ENCODE results near the gene MAST3.

MAST3 gene

GRCh38 chr19:18112989-18113478, 15.5 kb downstream of the MAST3 start:
- peak; percentile 75 for DNase-seq (ENCODE audit: low read depth)

- DNase-seq (ENCODE audit: low read depth): no peak
Observed at GRCh38 chr19:18113827-18114226, 16.2 kb downstream of the MAST3 start.

GRCh38 chr19:18114483-18114882, 16.9 kb downstream of the MAST3 start:
- no peak for DNase-seq (ENCODE audit: low read depth)

DNA sequence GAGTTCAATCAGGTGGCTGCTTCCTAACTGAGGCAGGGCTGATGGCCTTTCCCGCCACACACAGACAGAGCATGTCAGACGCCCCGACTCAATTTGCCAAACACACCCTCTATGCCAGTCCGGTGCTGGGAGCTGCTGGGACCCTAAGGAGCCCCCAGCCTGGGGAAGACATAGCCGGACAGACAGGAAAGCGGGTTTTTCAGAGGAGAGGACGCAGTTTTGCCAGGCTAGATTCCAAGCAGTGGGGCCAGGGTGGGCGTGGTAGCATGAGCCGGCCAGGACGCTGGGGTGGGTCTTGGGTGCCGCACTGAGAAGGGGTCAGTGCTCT, 19.8 kb downstream of the MAST3 start:
- no peak for DNase-seq (ENCODE audit: low read depth)

GRCh38 chr19:18117692-18118378, 20.3 kb downstream of the MAST3 start:
- peak; percentile 94 for DNase-seq (ENCODE audit: low read depth)

- no peak for DNase-seq (ENCODE audit: low read depth)
Observed at GRCh38 chr19:18118420-18119012, 20.9 kb downstream of the MAST3 start.

- DNase-seq (ENCODE audit: low read depth): no peak
Observed at GRCh38 chr19:18119013-18119716, 21.6 kb downstream of the MAST3 start.

GRCh38 chr19:18119717-18120105, 22.1 kb downstream of the MAST3 start:
- peak; percentile 37 for DNase-seq (ENCODE audit: low read depth)

- no peak for DNase-seq (ENCODE audit: low read depth)
Observed at GRCh38 chr19:18120127-18120526, 22.5 kb downstream of the MAST3 start.

DNA sequence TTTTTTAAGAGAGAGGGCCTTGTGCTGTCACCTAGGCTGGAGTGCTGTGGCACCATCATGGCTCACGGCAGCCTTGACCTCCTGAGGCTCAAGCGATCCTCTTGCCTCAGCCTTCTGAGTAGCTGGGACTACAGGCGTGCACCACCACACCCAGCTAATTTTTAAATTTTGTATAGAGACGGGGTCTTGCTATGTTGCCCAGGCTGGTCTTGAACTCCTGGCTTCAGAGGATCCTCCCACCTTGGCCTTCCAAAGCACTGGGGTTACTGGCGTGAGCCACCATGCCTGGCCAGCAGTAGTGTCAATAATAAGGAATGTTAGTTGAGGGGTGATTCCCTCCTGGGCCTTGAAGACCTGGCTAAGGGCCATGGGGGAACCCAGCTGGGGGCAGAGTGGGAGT, 23.6 kb downstream of the MAST3 start:
- DNase-seq (ENCODE audit: low read depth): no peak

- DNase-seq (ENCODE audit: low read depth): no peak
Observed at GRCh38 chr19:18122424-18122823, 24.8 kb downstream of the MAST3 start.

GRCh38 chr19:18122860-18123795, 25.6 kb downstream of the MAST3 start:
- DNase-seq (ENCODE audit: low read depth): no peak

GRCh38 chr19:18123819-18124218, 26.2 kb downstream of the MAST3 start:
- no peak for DNase-seq (ENCODE audit: low read depth)

DNA sequence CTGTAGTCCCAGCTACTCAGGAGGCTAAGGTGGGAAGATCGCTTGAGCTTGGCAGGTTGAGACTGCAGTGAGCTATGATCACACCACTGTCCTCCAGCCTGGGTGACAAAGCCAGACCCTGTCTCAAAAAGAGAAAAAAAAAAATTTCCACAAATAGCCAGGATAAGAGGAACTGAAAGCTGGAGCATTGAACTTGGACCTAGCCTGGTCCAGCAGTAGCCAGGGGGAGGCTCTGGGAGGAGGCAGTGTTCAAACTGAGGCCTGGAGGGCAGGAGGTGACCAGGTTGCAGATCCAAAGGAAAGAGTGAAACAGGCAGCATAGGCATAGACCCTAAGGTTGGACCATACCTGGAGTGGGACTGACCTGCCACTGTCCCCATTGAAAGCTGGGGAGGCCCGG, 28.5 kb downstream of the MAST3 start:
- DNase-seq (ENCODE audit: low read depth): no peak

GRCh38 chr19:18128044-18128443, 30.5 kb downstream of the MAST3 start:
- DNase-seq (ENCODE audit: low read depth): no peak

- no peak for DNase-seq (ENCODE audit: low read depth)
Observed at GRCh38 chr19:18128805-18129204, 31.2 kb downstream of the MAST3 start.

DNA sequence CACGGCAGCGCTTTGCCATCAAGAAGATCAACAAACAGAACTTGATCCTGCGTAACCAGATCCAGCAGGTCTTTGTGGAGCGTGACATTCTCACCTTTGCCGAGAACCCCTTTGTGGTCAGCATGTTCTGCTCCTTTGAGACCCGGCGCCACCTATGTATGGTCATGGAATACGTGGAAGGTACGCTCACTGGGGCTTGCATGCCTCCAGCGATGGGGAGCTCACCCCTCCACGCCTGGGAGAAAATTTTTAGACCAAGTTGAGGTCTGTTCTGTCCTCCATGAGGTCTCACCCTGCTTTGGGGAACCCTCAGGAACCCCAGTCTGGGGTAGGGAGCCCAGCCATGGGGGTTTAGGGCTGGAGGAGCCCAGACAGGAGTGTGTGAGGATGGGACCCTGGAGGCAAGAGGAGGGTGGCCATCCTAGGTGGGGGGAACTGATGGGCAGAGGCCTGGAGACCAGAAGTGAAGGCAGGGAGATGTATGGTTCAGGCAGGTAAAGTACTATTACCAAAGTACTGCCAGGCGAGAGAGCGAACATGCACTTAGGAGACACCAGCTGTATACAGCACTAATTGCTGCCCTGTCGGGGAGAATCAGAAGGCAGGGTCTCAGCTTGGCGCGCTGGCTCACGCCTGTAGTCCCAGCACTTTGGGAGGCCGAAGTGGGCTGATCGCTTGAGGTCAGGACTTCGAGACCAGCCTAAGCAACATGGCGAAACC, 33.1 kb downstream of the MAST3 start:
- DNase-seq (ENCODE audit: low read depth): no peak

DNA sequence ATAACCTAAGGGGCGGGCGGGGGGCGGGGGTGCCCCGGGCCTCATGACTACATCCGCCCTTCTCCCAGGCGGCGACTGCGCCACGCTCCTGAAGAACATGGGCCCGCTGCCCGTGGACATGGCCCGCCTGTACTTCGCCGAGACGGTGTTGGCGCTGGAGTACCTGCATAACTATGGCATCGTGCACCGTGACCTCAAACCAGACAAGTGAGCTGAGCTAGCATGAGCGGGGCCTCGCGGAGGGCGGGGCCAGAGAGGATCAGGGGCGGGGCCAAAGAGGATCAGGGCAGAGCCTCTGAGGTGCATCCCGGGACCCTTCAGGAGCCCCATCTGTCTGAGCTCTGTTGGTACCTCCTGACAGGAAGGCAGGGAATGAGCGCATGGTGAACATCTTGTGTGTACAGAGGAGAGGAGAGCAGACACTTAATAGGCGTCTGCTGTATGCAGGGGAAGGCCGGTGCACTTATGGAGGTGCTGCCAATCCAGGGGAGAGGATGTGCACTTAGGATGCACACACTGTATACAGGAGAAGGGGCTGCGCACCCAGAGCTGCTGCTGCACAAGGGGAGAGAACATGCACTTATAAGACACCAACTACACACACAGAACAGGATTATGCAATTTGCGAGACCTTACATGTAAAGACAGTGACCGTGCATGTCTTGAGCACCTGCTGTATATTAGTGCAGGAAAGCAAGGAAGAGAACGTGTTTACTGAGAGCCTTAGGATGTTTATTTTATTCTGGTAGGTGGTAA, 34.4 kb downstream of the MAST3 start:
- no peak for DNase-seq (ENCODE audit: low read depth)

- DNase-seq (ENCODE audit: low read depth): no peak
Observed at GRCh38 chr19:18135712-18136584, 38.4 kb downstream of the MAST3 start.

- no peak for DNase-seq (ENCODE audit: low read depth)
Observed at GRCh38 chr19:18137242-18137641, 39.7 kb downstream of the MAST3 start.

Measured in stimulated activated CD8-positive, alpha-beta memory T cell treated with anti-CD3 and anti-CD28 coated beads, Interleukin-4, amount 100 ng/mL, for 24 hours (primary cell).